Kidney glomerular epithelial cell (primary cell): ENCODE measurements around the gene P3H2.
A peak's percentile ranks its signal among the peaks of the same experiment; 100 is the strongest.
"Not testable (repeated sequence)": the region's sequence is repeated elsewhere in the genome, so short reads cannot be mapped to it uniquely, and the experiment has no call there.

ENCODE experiments used
- DNase-seq: peaks from one replicate; lab custom pipeline; 2025; lab: John Stamatoyannopoulos, UW

P3H2 gene

DNA sequence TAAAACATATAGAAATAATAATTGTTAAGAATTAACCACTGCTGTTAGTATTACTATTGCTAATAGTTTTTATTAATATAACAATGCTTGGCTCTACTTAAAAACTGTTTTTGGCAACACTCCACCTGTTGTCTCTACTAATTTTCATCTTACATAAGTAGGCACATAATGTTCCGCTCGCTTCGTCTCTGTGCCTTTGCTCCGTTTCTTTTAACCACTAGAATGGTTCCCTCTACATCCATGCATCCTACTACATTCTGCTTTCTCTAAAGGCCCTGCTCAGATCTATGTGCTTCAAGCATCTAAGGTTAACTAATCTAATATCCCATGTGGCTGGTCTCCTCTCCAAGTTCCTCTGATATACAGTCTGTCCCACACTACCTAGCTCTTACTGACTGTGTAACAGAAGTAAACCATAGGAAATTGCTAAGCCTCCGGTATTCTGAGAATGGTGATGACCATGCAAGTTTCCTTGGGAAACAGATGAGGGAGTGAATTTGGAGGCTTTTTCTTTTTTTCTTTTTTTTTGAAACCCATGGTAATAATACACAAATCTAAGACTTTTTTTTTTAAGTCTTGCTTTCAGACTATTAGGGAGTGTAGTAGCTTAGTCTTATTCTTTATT lies 138.3 kb downstream of the P3H2 start:
- no peak for DNase-seq

DNA sequence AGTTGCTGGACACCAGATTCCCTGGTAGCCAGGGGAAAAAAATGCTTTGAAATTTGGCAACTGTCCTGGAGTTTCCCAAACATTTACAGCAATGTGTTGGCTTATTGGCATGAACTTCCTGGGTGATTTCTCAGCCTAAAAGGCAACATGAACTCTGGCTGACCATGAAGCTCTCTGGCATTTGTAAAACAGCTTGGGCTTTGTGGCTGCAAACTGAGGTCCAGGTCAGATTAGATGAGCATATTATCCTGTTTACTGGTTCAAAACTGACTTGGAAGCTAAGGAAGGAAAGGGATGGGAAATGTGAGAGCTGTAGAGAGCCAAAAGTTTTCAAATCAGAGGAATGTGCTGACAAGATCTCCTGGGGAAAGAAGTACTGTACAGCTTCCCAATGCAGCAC lies 139.0 kb downstream of the P3H2 start:
- peak; percentile 44 for DNase-seq

- no peak for DNase-seq
These were observed 141.9 kb downstream of the P3H2 start for GRCh38 chr3:189978753-189979152.

DNA sequence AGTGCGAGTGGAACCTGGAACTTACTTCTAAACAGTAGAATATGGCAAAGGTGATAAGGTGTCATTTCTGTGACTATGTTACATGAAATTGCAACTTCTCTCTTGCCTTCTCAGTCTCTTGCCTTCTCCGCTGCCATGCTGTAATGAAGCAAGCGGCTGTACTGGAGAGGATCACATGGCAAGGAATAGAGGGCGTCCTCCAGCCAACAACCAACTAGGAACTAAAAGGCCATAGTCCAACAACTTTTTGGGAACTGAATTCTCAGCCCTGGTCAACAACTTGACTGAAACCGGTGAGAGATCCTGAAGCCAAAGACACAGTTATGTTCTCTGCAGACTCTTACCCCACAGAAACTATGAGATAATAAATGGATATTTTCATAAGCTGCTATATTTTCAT lies 143.5 kb downstream of the P3H2 start:
- DNase-seq = no peak

GRCh38 chr3:189975391-189975990 lies 145.2 kb downstream of the P3H2 start:
- DNase-seq = no peak

DNA sequence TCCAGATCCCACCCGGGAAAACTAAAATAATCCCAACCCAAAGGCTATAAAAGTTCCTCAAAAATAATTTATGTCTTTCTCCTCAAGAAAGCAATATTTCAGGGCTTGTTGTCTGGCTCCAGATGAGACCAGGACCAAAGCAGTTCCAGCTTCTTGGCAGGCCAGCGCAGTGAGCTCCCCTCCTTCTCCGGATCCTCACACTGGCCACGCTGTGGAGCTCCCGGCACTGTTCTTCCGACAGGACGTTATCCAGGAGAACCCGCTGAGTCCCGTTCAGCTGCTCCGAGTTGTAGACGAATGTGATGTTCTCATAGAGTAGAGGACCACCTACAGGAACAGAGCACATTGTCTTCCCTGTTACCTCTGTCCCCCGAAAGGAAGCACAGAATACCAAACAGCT lies 146.3 kb downstream of the P3H2 start:
- no peak for DNase-seq

GRCh38 chr3:189967254-189967865 lies 153.3 kb downstream of the P3H2 start:
- DNase-seq = peak; percentile 59

GRCh38 chr3:189966843-189967242 lies 153.9 kb downstream of the P3H2 start:
- DNase-seq = no peak

DNA sequence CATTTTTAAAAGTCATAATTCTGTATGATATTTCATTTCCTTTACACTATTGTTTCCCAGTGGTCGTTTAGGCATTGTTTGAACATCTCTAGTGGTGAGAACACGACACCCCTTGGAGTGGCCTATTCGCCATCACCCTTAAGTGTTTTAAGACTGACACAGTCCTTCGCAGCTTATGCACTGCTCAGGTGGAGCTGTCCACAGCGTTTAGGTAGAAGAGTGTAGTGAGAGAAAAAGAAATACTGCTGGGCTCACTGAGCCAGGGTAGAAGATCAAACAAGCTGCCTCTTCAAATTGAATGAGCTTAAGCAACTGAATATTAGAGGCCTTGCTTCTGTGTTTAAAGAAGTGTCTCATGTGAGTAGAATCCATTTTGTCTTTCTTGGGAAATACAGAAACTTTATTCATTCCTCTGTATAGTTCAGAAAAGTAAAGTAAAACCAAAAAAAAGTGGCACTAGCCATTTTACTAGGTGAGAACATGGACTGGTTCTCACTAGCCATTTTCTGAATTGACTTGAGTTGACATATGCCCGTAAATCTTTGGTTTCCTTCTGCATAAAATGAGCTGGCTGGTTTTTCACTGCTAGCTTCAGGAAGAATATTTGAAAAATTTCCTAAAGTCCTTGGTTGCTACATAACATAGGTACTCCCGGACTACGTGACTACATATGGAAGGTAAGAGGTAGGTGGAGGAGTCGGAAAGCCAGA lies 155.9 kb downstream of the P3H2 start:
- DNase-seq = no peak

DNA sequence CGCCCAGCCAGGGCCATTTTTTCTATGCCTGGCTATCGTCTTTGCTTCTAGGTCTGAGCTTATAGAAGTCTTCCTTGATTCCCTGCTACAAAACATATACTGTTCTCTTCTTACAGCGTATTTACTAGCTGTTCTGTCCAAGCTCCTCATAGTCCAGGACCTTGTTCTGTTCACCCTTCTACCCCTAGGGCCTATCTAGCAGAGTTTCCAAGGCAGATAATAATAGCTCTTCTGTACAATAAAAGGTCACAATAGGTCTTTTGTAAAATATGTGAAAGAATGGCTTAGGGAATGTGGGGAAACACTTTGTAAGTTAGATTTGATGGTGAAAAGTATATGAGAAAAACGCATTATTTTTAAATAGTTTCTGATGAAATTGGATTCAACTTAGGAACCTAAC lies 158.2 kb downstream of the P3H2 start:
- DNase-seq = no peak

DNA sequence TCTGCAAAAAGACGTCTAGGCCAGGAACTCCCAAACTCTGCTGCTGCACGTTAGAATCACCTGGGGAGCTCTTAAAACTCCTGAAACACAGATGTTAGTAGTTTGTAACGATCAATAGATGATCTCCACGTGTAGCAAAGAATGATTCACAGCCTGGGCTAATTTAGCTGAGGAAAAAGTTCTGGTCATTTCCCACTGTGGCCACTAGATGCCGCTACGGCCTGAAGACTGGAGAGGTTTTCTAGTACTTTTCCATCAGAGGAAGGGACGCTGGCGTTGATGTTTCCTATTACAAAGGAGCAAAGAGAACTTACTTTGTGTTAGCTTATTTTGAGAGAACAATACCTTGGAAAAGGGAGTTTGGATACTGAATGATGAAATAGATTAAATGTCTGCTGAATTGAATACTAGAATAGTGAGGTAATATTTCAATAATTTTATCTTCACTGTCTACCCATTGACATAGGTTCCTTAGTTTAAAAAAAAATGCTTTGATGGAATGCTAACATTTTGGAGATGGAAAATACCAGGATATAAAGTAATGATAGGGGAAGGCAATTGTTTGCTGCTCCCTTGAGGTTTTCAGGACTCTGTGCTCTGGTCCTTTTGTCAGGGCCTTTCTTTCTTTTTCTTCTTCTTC lies 159.1 kb downstream of the P3H2 start:
- DNase-seq = peak; percentile 91

DNA sequence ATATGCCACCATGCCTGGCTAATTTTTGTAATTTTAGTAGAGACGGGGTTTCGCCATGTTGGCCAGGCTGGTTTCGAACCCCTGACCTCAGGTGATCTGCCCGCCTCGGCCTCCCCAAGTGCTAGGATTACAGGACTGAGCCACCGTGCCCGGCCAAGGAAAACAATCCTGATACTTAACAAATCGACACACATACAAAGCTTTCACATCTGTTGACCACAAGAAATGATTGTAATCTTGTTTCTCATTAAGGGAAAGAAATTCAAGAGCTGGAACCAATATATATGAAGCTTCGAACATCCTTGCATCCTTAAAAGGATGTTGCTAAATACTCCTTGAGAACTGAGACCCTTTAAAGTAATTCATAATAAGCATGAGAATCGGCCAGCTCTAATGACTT lies 159.6 kb downstream of the P3H2 start:
- DNase-seq = not testable (repeated sequence)

DNA sequence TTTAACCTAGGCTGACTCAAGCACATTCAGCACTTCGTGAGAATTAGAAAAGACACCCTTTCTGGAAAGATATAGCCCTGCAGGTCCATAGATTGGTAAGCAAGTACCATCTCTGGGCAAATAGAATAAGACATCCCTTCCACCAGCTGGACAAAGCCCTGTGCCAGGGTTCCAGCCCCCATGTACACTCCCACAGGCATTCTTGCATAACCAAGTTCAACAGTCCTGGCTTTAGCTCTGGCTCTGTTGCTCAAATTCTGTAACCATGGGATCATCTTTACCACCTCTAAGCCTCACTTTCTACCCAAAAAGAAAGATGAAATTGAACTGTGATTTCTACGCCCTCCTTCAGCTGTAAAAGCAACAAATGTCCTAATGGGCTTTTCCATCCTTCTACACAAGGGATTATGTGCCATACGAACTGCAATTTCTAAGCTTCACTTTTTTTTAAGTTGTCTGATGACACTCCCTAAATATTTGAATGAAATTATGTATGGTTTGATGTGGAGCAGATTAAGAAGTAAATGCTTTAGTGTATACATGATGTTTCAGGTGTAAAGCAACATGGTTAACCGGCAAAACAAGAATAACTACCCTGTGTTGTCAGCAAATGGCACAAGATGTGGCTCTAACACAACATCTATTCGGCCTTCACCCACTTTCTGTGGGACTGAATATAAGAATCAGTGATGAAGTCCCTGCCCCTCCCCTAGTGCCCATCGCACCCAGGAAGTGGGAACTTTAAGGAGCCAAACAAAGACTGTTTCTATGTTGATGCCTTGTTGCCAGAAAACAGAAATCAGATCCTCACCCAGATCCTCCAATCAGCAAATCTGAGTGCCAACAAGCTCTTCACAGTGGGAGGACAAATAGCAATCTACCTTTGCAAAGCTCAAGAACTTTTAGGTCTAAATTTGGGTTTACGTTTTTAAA lies 165.7 kb downstream of the P3H2 start:
- DNase-seq = no peak

DNA sequence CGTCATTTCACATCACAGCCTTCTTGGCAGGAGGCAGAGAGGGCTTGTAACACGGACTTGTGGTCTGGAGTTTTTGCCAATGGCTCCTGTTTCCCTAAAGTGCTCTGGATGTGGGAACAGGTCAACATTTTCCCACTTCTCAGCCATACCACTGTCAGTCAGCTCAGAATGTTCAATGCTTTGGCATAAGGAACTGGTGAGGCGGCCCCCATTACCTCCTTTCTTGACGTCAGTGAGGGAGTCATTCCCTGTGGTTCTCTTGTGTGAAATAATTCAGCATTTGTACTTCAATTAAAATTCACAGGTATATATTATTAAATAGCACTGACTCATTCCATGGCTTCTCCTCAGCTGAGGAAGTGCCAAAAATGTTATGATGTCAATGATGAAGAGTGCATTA lies 167.1 kb downstream of the P3H2 start:
- DNase-seq = no peak

DNA sequence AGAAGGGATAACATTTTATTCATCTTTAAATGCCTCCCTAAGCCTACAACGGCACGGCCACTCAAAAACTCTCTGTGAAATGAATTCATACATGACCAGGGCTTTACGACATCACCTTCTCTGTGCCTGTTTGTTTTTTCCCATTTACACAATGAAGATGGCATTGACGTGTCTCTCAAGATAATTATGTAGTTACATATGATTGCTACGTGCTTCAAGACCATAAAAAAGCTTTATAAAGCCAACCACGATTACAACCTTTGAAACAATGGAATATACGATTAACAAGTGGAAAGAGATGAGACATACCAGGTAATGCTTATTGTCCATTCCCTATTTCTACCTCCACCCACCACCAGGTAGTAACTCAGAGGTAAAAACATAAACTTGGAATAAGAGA lies 168.4 kb downstream of the P3H2 start:
- no peak for DNase-seq

GRCh38 chr3:189950258-189950657 lies 170.4 kb downstream of the P3H2 start:
- DNase-seq = no peak

- DNase-seq = no peak
These were observed 171.1 kb downstream of the P3H2 start for GRCh38 chr3:189949580-189949979.

- no peak for DNase-seq
These were observed 172.0 kb downstream of the P3H2 start for GRCh38 chr3:189948724-189949045.

- peak; percentile 48 for DNase-seq
These were observed 172.6 kb downstream of the P3H2 start for GRCh38 chr3:189947948-189948723.

DNA sequence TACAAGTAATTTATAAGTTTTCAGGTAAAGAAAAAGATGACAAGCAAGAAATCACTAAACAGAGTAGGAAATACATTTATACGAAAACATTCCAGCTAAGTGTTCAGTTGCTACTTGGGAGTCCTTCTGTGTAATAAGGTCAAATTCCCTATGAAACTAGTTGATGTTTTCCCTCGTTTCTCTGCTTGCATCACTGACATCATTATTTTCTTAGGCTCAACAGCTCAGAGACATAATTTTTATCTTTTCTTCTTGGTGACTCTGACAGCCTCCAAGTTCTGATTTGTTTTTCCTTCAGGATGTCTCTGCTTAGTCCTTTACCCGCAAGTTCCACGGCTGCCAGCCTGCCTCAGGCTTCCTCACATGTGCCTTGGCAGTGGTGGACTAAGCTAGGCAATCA lies 173.6 kb downstream of the P3H2 start:
- DNase-seq = peak; percentile 31
